Type B pancreatic cell (in vitro differentiated cells): ENCODE results near the gene CDKN2A. TPM values are rescaled to one million over a fixed set of nuclear protein-coding genes. Genes with fewer than 3 reads are reported as not detected.

Experiments used
- DNase-seq: peaks from one replicate; pipeline ENCODE4 v3.0.0; 2021; ENCODE audit warnings: mixed read lengths; ENCODE audit not compliant: unreplicated experiment; ENCODE audit errors: extremely low spot score
- H3K27ac Mint-ChIP-seq: 2 replicates; pipeline ENCODE4 v1.8.0; 2021; ENCODE audit warnings: mild to moderate bottlenecking, mixed read lengths
- H3K27me3 Mint-ChIP-seq: 2 replicates; pipeline ENCODE4 v1.8.0; 2021; ENCODE audit warnings: mixed read lengths
- H3K36me3 Mint-ChIP-seq: 2 replicates; pipeline ENCODE4 v1.8.0; 2021; ENCODE audit warnings: mixed read lengths
- H3K4me1 Mint-ChIP-seq: one replicate; pipeline ENCODE4 v1.8.0; 2021; ENCODE audit warnings: mixed read lengths; ENCODE audit not compliant: unreplicated experiment
- H3K4me3 Mint-ChIP-seq: 2 replicates; pipeline ENCODE4 v1.8.0; 2021; ENCODE audit warnings: mild to moderate bottlenecking, mixed read lengths
- H3K9me3 Mint-ChIP-seq: 2 replicates; pipeline ENCODE4 v1.8.0; 2021; ENCODE audit warnings: mixed read lengths
- CTCF ChIP-seq: fragments of 200-600 bp; sonication (generic); conservative IDR thresholded peaks from 2 replicates; pipeline ENCODE4 v1.5.0; 2021; ENCODE audit warnings: antibody characterized with exemption, mild to moderate bottlenecking
- total RNA-seq: library from RNA; stranded (reverse); gene quantifications from 2 replicates; pipeline ENCODE4 v1.2.1, GENCODE V29; 2021; ENCODE audit warnings: low replicate concordance

The CDKN2A gene
- total RNA-seq, 1 donor from 2014 or later: 1.8 TPM

GRCh38 chr9:21984101-21984500 is 10.1 kb downstream of the CDKN2A start:
- Mint-ChIP-seq H3K4me3 (no peak overlapping the region), H3K27me3 (peaks cover 98% of the 10 kb centered on the region), H3K27ac (no peak overlapping the region), H3K4me1 (no peaks in the 10 kb centered on the region), H3K36me3 (no peaks in the 10 kb centered on the region), H3K9me3 (no peaks in the 10 kb centered on the region)
- no peak for TF ChIP-seq CTCF
- no peak for DNase-seq

DNA sequence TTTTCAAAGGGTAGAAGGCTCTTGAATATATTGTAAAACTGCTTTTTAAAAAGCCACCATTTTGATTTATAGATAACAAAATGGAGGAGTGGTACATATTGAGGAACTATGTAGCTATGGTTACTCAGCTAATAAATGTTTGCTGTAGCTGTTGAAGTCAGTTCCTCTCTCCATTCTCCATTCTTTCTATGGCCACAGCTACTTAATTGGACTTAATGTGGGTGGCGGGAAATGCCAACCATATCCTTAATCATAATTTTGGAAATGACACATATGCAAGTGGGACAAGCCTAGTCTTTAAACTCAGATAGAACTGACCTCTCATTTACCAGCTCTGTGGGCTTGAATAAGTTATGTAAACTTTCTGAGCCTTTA is 10.6 kb downstream of the CDKN2A start:
- H3K36me3 Mint-ChIP-seq: no peaks in the 10 kb centered on the region
- no peak for DNase-seq
- no peaks in the 10 kb centered on the region for H3K4me1 Mint-ChIP-seq
- no peak overlapping the region for H3K27ac Mint-ChIP-seq
- no peaks in the 10 kb centered on the region for H3K9me3 Mint-ChIP-seq
- H3K27me3 Mint-ChIP-seq: peaks cover 98% of the 10 kb centered on the region
- H3K4me3 Mint-ChIP-seq: no peak overlapping the region
- TF ChIP-seq CTCF: no peak

GRCh38 chr9:21982861-21983560 is 11.2 kb downstream of the CDKN2A start:
- H3K27ac Mint-ChIP-seq: no peak overlapping the region
- no peaks in the 10 kb centered on the region for H3K4me1 Mint-ChIP-seq
- H3K27me3 Mint-ChIP-seq: peaks cover 98% of the 10 kb centered on the region
- no peaks in the 10 kb centered on the region for H3K9me3 Mint-ChIP-seq
- no peak overlapping the region for H3K4me3 Mint-ChIP-seq
- DNase-seq: no peak
- H3K36me3 Mint-ChIP-seq: no peaks in the 10 kb centered on the region
- no peak for TF ChIP-seq CTCF

DNA sequence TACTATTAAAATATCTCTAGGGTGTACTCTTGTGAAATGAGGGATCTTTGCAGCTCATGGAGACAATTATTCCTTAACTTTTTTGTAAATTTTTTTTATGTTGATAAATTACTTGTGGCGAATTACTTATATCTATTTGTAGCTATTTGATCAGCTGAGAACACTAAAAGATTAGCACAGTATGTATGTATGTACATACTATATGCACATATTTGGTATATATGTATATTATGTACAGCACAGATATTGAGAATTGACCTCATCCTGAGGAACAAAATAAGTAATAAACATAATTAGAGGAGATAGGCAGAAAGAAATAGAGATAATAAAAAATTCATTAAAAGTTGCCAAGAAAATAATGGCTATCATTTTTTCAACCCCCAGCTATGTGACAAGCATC is 11.8 kb downstream of the CDKN2A start:
- Mint-ChIP-seq H3K27me3 (peaks cover 98% of the 10 kb centered on the region), H3K9me3 (no peaks in the 10 kb centered on the region), H3K4me1 (no peaks in the 10 kb centered on the region), H3K36me3 (no peaks in the 10 kb centered on the region), H3K27ac (no peak overlapping the region), H3K4me3 (no peak overlapping the region)
- no peak for TF ChIP-seq CTCF
- no peak for DNase-seq

DNA sequence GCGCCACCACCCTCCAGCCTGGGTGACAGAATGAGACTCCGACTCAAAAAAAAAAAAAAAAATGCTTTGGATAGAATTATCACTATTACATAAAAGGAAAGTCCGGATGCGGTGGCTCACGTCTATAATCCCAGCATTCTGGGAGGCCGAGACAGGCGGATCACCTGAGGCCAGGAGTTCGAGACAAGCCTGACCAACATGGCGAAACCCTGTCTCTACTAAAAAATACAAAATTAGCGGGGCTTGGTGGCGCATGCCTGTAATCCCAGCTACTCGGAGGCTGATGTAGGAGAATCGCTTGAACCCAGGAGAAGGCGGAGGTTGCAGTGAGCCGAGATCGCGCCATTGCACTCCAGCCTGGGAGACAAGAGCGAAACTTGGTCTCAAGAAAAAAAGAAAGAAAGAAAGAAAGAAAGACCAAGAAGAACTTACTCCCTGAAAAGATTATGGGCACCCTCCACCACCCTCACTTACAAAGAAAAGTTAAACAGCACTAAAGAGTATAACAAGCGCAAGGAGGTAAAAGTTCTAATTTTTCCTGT is 17.8 kb downstream of the CDKN2A start:
- H3K27ac Mint-ChIP-seq: no peak overlapping the region
- H3K9me3 Mint-ChIP-seq: no peaks in the 10 kb centered on the region
- peaks cover 5% of the 10 kb centered on the region for H3K4me1 Mint-ChIP-seq
- H3K4me3 Mint-ChIP-seq: no peak overlapping the region
- peaks cover 98% of the 10 kb centered on the region for H3K27me3 Mint-ChIP-seq
- no peak for TF ChIP-seq CTCF
- no peak for DNase-seq
- no peaks in the 10 kb centered on the region for H3K36me3 Mint-ChIP-seq
